H9 (cell line): ENCODE data around the gene TGFBR3L. TPM values are rescaled to one million over a fixed set of nuclear protein-coding genes. Genes with fewer than 3 reads are reported as not detected.
A peak's percentile ranks its signal among the peaks of the same experiment; 100 is the strongest.

Source experiments
- DNase-seq: peaks from one replicate; pipeline ENCODE4 v3.0.0-alpha.2; 2017
- H2AFZ ChIP-seq: one replicate; pipeline ENCODE4 v1.6.1; 2013; ENCODE audit warnings: mild to moderate bottlenecking, low read length, control low read depth, moderate library complexity
- H2AK5ac ChIP-seq: 2 replicates; pipeline ENCODE4 v1.6.1; 2013; ENCODE audit warnings: low read length, control low read depth, mixed read lengths; ENCODE audit not compliant: insufficient read length
- H2BK120ac ChIP-seq: one replicate; pipeline ENCODE4 v1.6.1; 2013; ENCODE audit warnings: low read depth, mild to moderate bottlenecking, low read length, control low read depth, inconsistent platforms; ENCODE audit not compliant: poor library complexity, severe bottlenecking
- H2BK12ac ChIP-seq: 2 replicates; pipeline ENCODE4 v1.6.1; 2013; ENCODE audit warnings: low read length, control low read depth, mixed read lengths, low read depth; ENCODE audit not compliant: insufficient read length
- H2BK15ac ChIP-seq: 2 replicates; pipeline ENCODE4 v1.6.1; 2013; ENCODE audit warnings: low read depth, low read length, control low read depth
- H2BK20ac ChIP-seq: one replicate; pipeline ENCODE4 v1.6.1; 2013; ENCODE audit warnings: low read depth, mild to moderate bottlenecking, low read length, control low read depth, inconsistent platforms; ENCODE audit not compliant: poor library complexity, severe bottlenecking
- H2BK5ac ChIP-seq: 2 replicates; pipeline ENCODE4 v1.6.1; 2013; ENCODE audit warnings: low read length, control low read depth, mixed read lengths; ENCODE audit not compliant: insufficient read length
- H3K14ac ChIP-seq: 2 replicates; pipeline ENCODE4 v1.6.1; 2013; ENCODE audit warnings: low read length, control low read depth; ENCODE audit not compliant: insufficient read depth
- H3K18ac ChIP-seq: 2 replicates; pipeline ENCODE4 v1.6.1; 2013; ENCODE audit warnings: low read depth, mild to moderate bottlenecking, mixed read lengths, low read length, control low read depth; ENCODE audit not compliant: insufficient read length
- H3K23ac ChIP-seq: 2 replicates; pipeline ENCODE4 v1.6.1; 2013; ENCODE audit warnings: low read length, control low read depth, mixed read lengths, low read depth; ENCODE audit not compliant: insufficient read length
- H3K23me2 ChIP-seq: 2 replicates; pipeline ENCODE4 v1.6.1; 2013; ENCODE audit warnings: low read depth, mild to moderate bottlenecking, mixed read lengths, low read length, control low read depth; ENCODE audit not compliant: insufficient read length, poor library complexity, severe bottlenecking
- H3K27ac ChIP-seq: 2 replicates; pipeline ENCODE4 v1.5.1; 2013; ENCODE audit warnings: low read length, control low read depth, mixed read lengths, low read depth; ENCODE audit not compliant: insufficient read length
- H3K27me3 ChIP-seq: 2 replicates; pipeline ENCODE4 v1.6.1; 2013; ENCODE audit warnings: low read length, control low read depth, inconsistent platforms; ENCODE audit not compliant: insufficient read depth
- H3K4ac ChIP-seq: 2 replicates; pipeline ENCODE4 v1.6.1; 2013; ENCODE audit warnings: low read depth, mild to moderate bottlenecking, control low read depth, inconsistent platforms, low read length, moderate library complexity
- H3K4me1 ChIP-seq: 2 replicates; pipeline ENCODE4 v1.6.1; 2013; ENCODE audit warnings: low read length, control low read depth, inconsistent platforms; ENCODE audit not compliant: insufficient read depth
- H3K4me2 ChIP-seq: 2 replicates; pipeline ENCODE4 v1.6.1; 2013; ENCODE audit warnings: low read length, control low read depth, mixed read lengths; ENCODE audit not compliant: insufficient read length, insufficient read depth
- H3K56ac ChIP-seq: 2 replicates; pipeline ENCODE4 v1.6.1; 2013; ENCODE audit warnings: low read depth, mild to moderate bottlenecking, mixed read lengths, low read length, control low read depth; ENCODE audit not compliant: insufficient read length
- H3K79me1 ChIP-seq: 2 replicates; pipeline ENCODE4 v1.6.1; 2013; ENCODE audit warnings: low read depth, mild to moderate bottlenecking, moderate library complexity, low read length, control low read depth, inconsistent platforms; ENCODE audit not compliant: insufficient read depth, poor library complexity, severe bottlenecking
- H3K79me2 ChIP-seq: 2 replicates; pipeline ENCODE4 v1.6.1; 2013; ENCODE audit warnings: low read length, control low read depth, inconsistent platforms; ENCODE audit not compliant: insufficient read depth
- H3K9ac ChIP-seq: 2 replicates; pipeline ENCODE4 v1.6.1; 2013; ENCODE audit warnings: low read length, control low read depth, mixed read lengths; ENCODE audit not compliant: insufficient read length; ENCODE audit errors: extremely low read depth
- H3K9me3 ChIP-seq: one replicate; pipeline ENCODE4 v1.6.1; 2013; ENCODE audit warnings: low read depth, low read length, inconsistent platforms; ENCODE audit not compliant: control insufficient read depth
- H3T11ph ChIP-seq: one replicate; pipeline ENCODE4 v1.6.1; 2013; ENCODE audit warnings: mild to moderate bottlenecking, low read length, control low read depth, inconsistent platforms
- H4K20me1 ChIP-seq: one replicate; pipeline ENCODE4 v1.6.1; 2013; ENCODE audit not compliant: control insufficient read depth, insufficient read length, insufficient read depth
- H4K5ac ChIP-seq: 2 replicates; pipeline ENCODE4 v1.6.1; 2013; ENCODE audit warnings: low read depth, mild to moderate bottlenecking, mixed read lengths, low read length, control low read depth; ENCODE audit not compliant: insufficient read length
- H4K8ac ChIP-seq: replicated peaks from 2 replicates; pipeline ENCODE4 v1.6.1; 2013; ENCODE audit warnings: low read length, control low read depth, mixed read lengths, low read depth; ENCODE audit not compliant: insufficient read length
- H4K91ac ChIP-seq: 2 replicates; pipeline ENCODE4 v1.6.1; 2013; ENCODE audit warnings: low read depth, mild to moderate bottlenecking, moderate library complexity, mixed read lengths, low read length, control low read depth; ENCODE audit not compliant: insufficient read length
- H3K27ac Mint-ChIP-seq, 3 experiments: 2 replicates in 2 of 3; 3 replicates in 1 of 3; pipeline ENCODE4 v1.8.0; 2020 to 2021; ENCODE audit warnings: mixed read lengths in 3 of 3, mild to moderate bottlenecking in 1 of 3, moderate library complexity in 1 of 3
- H3K27me3 Mint-ChIP-seq: 2 replicates; pipeline ENCODE4 v1.8.0; 2021; ENCODE audit warnings: low read depth, mild to moderate bottlenecking, moderate library complexity, mixed read lengths
- H3K36me3 Mint-ChIP-seq, 3 experiments: 2 replicates in 2 of 3; 3 replicates in 1 of 3; pipeline ENCODE4 v1.8.0; 2020 to 2021; ENCODE audit warnings: low read depth in 3 of 3, mixed read lengths in 3 of 3; ENCODE audit not compliant: insufficient read depth in 1 of 3
- H3K4me1 Mint-ChIP-seq, 2 experiments: 2 replicates each; pipeline ENCODE4 v1.8.0; 2020; ENCODE audit warnings: mixed read lengths in 2 of 2
- H3K4me3 Mint-ChIP-seq, 2 experiments: 2 replicates in 1 of 2; 3 replicates in 1 of 2; pipeline ENCODE4 v1.8.0; 2020 to 2021; ENCODE audit warnings: mild to moderate bottlenecking in 2 of 2, mixed read lengths in 2 of 2, moderate library complexity in 1 of 2
- H3K9me3 Mint-ChIP-seq, 2 experiments: 2 replicates in 1 of 2; 3 replicates in 1 of 2; pipeline ENCODE4 v1.8.0; 2020; ENCODE audit warnings: mild to moderate bottlenecking in 2 of 2, mixed read lengths in 2 of 2, moderate library complexity in 1 of 2
- CTCF ChIP-seq: fragments of 200-600 bp; sonication (generic); conservative IDR thresholded peaks from 3 replicates; pipeline ENCODE4 v1.8.0; 2021; ENCODE audit warnings: antibody characterized with exemption, mild to moderate bottlenecking
- WGBS: extraction: QIAGEN DNeasy Blood & Tissue Kit; methylation state at CpG from one replicate; pipeline ENCODE4 v1.1.7; 2013; ENCODE audit warnings: missing lambda C conversion rate, low lambda C conversion rate, mixed read lengths; ENCODE audit not compliant: insufficient read length; ENCODE audit errors: extremely low coverage; 5-methylcytosine and 5-hydroxymethylcytosine counted together
- total RNA-seq: library from RNA; stranded (reverse); gene quantifications from 2 replicates; pipeline ENCODE4 v1.2.1, GENCODE V29; 2021

TGFBR3L gene
- total RNA-seq, 1 experiment from 2014 or later: 5.5 TPM

- Histone ChIP-seq H3K9me3 (no peaks in the 10 kb centered on the region), H3K56ac (no peak overlapping the region), H3K4me2 (no peak overlapping the region), H3T11ph (no peak overlapping the region), H3K79me2 (no peaks in the 10 kb centered on the region), H3K4me1 (0 out of 2 replicates have a peak, but pooled peaks cover 4% of the 10 kb centered on the region), H3K4ac (no peak overlapping the region), H2AFZ (no peak overlapping the region), H4K20me1 (no peaks in the 10 kb centered on the region), H4K5ac (no peak overlapping the region), H3K27ac (no peak overlapping the region), H2BK5ac (no peak overlapping the region), H3K27me3 (no peaks in the 10 kb centered on the region), H3K23me2 (peaks cover 4% of the 10 kb centered on the region), H3K14ac (no peak overlapping the region), H2AK5ac (no peak overlapping the region), H4K91ac (no peak overlapping the region), H2BK120ac (no peak overlapping the region), H3K79me1 (no peaks in the 10 kb centered on the region), H2BK20ac (no peak overlapping the region), H4K8ac (no peak overlapping the region), H3K23ac (no peak overlapping the region), H3K9ac (no peak overlapping the region), H2BK12ac (no peak overlapping the region), H3K18ac (no peak overlapping the region), H2BK15ac (no peak overlapping the region)
- H3K27ac Mint-ChIP-seq: no peak overlapping the region
- no peaks in the 10 kb centered on the region; a peak in 1 of 5 replicates for H3K9me3 Mint-ChIP-seq
- DNase-seq: no peak
- TF ChIP-seq CTCF: no peak
- WGBS: no CpG with 5 or more reads among the region's 12 CpGs
- H3K4me1 Mint-ChIP-seq: peaks cover 15 to 22% of the 10 kb centered on the region in 2 experiments
- peaks cover 5 to 27% (median 12%) of the 10 kb centered on the region in 3 experiments; a peak in 5 of 7 replicates for H3K36me3 Mint-ChIP-seq
- peak overlapping the region in 1 of 2 experiments; percentile 68; a peak in 3 of 5 replicates for H3K4me3 Mint-ChIP-seq
- H3K27me3 Mint-ChIP-seq: peaks cover 8% of the 10 kb centered on the region
Measured at GRCh38 chr19:7924241-7924640, 9.6 kb downstream of the TGFBR3L start.
